NCI-H1092 (cell line): ENCODE measurements around the gene FASTK.

Experiments used
- DNase-seq: peaks from one replicate; lab custom pipeline; 2025; lab: John Stamatoyannopoulos, UW

The FASTK gene

GRCh38 chr7:151081170-151082101, 827 bp upstream of the FASTK start:
- peak; percentile 23 for DNase-seq

GRCh38 chr7:151080067-151080521, 515 bp downstream of the FASTK start:
- DNase-seq = no peak

- DNase-seq = no peak
These were observed 1.3 kb downstream of the FASTK start for GRCh38 chr7:151079199-151079910.

- DNase-seq = no peak
These were observed 2.2 kb downstream of the FASTK start for GRCh38 chr7:151078233-151079040.

- DNase-seq = no peak
These were observed 2.8 kb downstream of the FASTK start for GRCh38 chr7:151077705-151078232.

DNA sequence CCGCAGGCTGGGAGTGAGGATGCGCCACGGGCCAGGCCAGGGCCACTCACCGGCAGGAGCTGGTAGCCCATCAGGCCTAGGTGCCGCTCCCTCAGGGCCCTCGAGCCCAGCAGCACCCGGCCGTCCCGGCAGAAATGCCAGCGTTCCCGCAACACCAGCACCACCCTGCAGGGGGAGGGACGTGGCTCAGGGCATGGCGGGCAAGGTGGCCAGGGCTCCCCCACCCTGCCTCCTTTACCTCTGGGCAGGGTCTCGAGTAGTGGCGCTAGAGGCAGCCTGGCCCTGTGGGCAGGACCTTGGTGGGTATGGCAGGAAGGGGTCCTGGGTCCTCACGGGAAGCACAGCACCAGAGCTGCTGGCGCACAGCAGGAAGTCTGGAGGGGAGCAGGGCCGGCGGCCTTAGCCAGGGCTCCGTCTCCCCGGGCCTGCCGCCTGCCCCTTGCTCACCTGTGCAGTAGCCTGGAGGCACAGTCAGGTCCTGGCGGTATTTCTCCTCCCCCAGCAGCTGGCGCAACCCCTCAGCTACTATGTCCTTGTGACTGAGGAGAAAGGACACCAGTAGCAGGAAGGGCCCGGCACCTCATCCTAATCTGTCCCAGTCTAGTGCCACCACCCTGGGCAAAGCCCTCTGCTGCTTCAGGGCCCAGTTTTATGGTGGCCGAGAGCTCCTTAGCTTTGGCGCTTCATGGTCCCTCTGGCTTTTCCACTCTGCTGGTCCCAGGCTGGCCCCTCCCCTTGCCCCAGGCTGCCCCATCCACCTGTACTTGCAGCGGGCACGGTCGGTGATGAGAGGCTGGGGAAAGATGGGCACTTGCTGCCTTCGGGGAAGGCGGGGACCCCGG, 3.5 kb downstream of the FASTK start:
- DNase-seq = no peak

- no peak for DNase-seq
These were observed 4.6 kb downstream of the FASTK start for GRCh38 chr7:151075978-151076426.

DNA sequence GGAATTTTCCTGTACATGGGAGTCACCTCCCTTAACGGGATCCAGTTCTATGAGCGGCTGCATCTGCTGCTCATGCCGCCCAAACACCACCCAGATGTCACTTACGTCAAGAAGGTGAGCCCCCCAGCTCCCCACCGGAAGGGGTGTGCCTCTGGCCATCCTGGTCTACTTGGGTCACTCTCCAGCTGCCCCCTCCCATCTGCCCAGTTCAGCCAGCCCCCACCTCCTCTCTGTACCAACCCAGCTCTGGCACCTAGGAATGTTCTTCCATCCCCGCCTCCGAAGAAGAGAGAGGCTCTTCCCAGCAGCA, 5.0 kb downstream of the FASTK start:
- no peak for DNase-seq

DNA sequence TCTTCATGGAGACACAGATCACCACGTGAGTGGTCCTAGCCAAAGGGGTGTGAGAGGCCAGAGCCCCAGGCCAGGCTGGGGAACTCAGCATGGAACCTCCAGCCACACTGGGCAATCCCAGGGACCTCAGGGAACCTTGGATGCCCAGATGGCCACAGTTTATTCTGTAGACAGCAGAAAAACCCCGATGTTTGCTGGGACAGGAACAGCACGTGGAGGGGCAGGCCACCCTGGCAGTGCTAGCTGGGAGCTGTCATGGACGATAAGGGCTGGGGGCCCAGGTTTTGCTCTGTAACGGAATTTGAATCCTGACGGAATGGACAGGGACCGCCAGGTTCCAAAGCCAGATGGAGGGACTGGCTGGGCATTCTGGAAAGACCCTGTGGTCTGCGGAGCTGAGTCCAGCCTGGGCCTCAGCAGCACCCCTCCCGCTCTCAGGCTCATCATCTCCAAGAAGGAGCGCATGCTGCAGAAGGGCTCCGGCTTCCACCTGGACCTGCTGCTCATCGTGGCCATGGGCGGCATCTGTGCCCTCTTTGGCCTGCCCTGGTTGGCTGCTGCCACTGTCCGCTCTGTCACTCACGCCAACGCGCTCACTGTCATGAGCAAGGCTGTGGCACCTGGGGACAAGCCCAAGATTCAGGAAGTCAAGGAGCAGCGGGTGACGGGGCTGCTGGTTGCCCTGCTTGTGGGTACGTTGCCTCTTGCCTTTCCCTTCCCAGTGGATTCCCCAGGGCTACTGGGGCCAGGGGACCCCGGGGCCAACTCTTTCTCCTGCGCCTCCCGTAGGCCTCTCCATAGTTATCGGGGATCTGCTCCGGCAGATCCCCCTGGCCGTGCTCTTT, 5.6 kb downstream of the FASTK start:
- no peak for DNase-seq

- no peak for DNase-seq
These were observed 6.6 kb downstream of the FASTK start for GRCh38 chr7:151073990-151074389.

DNA sequence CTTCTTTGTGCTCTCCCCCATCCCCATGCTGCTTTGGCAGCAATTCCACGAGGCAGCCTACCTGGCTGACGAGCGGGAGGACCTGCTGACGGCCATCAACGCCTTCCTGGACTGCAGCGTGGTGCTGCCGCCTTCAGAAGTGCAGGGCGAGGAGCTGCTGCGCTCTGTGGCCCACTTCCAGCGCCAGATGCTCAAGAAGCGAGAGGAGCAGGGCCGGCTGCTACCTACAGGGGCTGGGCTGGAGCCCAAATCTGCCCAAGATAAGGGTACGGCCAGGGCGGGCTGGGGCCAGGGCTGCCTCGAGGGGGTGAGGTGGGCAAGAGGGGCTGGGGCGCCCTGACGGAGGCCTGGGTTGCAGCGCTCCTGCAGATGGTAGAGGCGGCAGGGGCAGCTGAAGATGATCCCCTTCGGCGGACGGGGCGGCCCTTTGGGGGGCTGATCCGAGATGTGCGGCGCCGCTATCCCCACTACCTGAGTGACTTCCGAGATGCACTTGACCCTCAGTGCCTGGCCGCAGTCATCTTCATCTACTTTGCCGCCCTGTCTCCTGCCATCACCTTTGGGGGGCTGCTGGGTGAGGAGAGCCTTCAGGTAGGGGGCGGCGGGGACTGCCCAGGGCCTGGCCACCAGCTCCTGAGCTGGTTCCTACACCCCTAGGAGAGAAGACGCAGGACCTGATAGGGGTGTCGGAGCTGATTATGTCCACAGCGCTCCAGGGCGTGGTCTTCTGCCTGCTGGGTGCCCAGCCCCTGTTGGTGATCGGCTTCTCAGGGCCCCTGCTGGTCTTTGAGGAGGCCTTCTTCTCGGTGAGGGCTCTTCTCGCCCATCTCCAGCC, 9.4 kb downstream of the FASTK start:
- DNase-seq = no peak

DNA sequence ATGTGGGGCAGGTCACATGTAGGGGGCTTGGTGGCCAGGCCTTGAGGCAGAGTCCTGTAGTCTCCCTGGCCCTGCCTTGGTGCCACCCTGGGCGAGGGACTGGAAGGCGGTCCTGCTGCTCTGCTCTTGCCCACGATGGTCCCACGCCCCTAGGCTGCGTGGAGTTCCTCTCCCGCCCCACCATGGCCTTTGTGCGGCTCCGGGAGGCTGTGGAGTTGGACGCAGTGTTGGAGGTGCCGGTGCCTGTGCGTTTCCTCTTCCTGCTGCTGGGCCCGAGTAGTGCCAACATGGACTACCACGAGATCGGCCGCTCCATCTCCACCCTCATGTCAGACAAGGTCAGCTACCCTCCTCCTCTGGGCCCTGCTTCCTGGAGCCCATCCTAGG, 10.0 kb downstream of the FASTK start:
- DNase-seq = no peak

DNA sequence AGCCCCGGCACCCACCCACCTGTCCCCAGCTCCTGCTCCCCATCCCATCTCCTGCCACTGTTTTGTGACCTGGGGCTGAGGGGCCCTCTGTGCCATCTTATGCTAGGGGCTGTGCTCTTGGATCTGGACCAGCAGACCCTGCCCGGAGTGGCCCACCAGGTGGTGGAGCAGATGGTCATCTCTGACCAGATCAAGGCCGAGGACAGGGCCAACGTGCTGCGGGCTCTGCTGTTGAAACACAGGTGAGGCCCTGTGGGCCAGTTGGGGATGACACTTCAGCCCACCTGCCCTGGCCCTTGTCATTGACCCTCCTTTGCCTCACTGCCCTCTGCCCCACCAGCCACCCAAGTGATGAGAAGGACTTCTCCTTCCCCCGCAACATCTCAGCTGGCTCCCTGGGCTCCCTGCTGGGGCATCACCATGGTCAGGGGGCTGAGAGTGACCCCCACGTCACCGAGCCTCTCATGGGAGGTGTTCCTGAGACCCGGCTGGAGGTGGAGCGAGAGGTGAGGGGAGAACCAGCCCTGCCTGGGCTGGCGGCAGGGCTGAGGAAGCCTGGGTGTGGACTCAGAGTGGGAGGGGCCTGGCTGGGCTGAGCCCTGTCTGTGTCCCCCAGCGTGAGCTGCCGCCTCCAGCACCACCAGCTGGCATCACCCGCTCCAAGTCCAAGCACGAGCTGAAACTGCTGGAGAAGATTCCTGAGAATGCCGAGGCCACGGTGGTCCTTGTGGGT, 10.6 kb downstream of the FASTK start:
- DNase-seq = no peak

- no peak for DNase-seq
These were observed 12.4 kb downstream of the FASTK start for GRCh38 chr7:151068069-151068773.

GRCh38 chr7:151066273-151066974, 14.2 kb downstream of the FASTK start:
- no peak for DNase-seq

GRCh38 chr7:151065516-151065915, 15.1 kb downstream of the FASTK start:
- DNase-seq = no peak

DNA sequence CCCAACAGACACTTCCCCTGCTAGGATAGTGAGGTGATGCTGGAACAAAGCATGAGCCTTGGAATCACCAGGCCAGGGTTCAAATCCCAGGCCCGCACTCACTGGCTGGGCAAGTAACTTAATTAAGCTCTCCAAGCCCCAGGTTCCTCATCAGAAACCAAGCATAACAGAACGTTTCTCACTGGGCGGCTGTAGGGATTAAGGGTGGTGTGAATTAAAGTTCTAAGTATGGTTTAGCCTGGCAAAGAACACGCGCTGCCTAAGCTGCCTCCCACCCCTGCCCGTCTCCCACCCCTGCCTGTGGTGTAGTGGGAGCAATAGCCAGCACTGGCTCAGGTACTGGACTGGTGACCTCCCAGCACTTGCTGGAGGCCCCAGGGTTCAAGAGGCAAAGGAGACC, 15.6 kb downstream of the FASTK start:
- DNase-seq = no peak
